IPS-15b (cell line): ENCODE data around the gene KCNQ1.

Experiments used
- H3K27me3 ChIP-seq: one replicate; pipeline ENCODE4 v1.6.1; 2013; ENCODE audit warnings: low read length; ENCODE audit not compliant: control insufficient read depth, insufficient read depth
- H3K36me3 ChIP-seq: one replicate; pipeline ENCODE4 v1.6.1; 2013; ENCODE audit warnings: low read length; ENCODE audit not compliant: control insufficient read depth, insufficient read depth
- H3K4me1 ChIP-seq: one replicate; pipeline ENCODE4 v1.6.1; 2013; ENCODE audit warnings: mild to moderate bottlenecking, low read length; ENCODE audit not compliant: control insufficient read depth, insufficient read depth
- H3K4me3 ChIP-seq: one replicate; pipeline ENCODE4 v1.5.1; 2013; ENCODE audit warnings: low read depth, low read length
- H3K9ac ChIP-seq: one replicate; pipeline ENCODE4 v1.6.1; 2013; ENCODE audit warnings: low read depth, mild to moderate bottlenecking, low read length
- H3K9me3 ChIP-seq: one replicate; pipeline ENCODE4 v1.6.1; 2013; ENCODE audit warnings: mild to moderate bottlenecking, low read length; ENCODE audit not compliant: control insufficient read depth, insufficient read depth

Gene KCNQ1

GRCh38 chr11:2848497-2848896 lies 403.7 kb downstream of the KCNQ1 start:
- Histone ChIP-seq H3K9ac (no peak overlapping the region), H3K9me3 (no peaks in the 10 kb centered on the region), H3K4me1 (no peaks in the 10 kb centered on the region), H3K36me3 (no peaks in the 10 kb centered on the region), H3K4me3 (no peak overlapping the region), H3K27me3 (no peaks in the 10 kb centered on the region)

GRCh38 chr11:2849994-2850770 lies 405.4 kb downstream of the KCNQ1 start:
- no peak overlapping the region for H3K4me3 ChIP-seq
- H3K9ac ChIP-seq, result no peak overlapping the region
- no peaks in the 10 kb centered on the region for H3K36me3 ChIP-seq
- no peaks in the 10 kb centered on the region for H3K4me1 ChIP-seq
- no peaks in the 10 kb centered on the region for H3K27me3 ChIP-seq
- H3K9me3 ChIP-seq, result no peaks in the 10 kb centered on the region

GRCh38 chr11:2853401-2853800 lies 408.6 kb downstream of the KCNQ1 start:
- no peaks in the 10 kb centered on the region for H3K9me3 ChIP-seq
- H3K9ac ChIP-seq, result no peak overlapping the region
- H3K36me3 ChIP-seq, result no peaks in the 10 kb centered on the region
- no peaks in the 10 kb centered on the region for H3K4me1 ChIP-seq
- H3K4me3 ChIP-seq, result no peak overlapping the region
- H3K27me3 ChIP-seq, result peaks cover 5% of the 10 kb centered on the region

GRCh38 chr11:2853997-2854560 lies 409.3 kb downstream of the KCNQ1 start:
- no peaks in the 10 kb centered on the region for H3K36me3 ChIP-seq
- no peaks in the 10 kb centered on the region for H3K4me1 ChIP-seq
- no peak overlapping the region for H3K9ac ChIP-seq
- H3K4me3 ChIP-seq, result no peak overlapping the region
- no peaks in the 10 kb centered on the region for H3K9me3 ChIP-seq
- peaks cover 5% of the 10 kb centered on the region for H3K27me3 ChIP-seq

GRCh38 chr11:2855162-2855561 lies 410.4 kb downstream of the KCNQ1 start:
- Histone ChIP-seq H3K4me1 (no peaks in the 10 kb centered on the region), H3K9ac (no peak overlapping the region), H3K27me3 (peaks cover 8% of the 10 kb centered on the region), H3K36me3 (no peaks in the 10 kb centered on the region), H3K9me3 (no peaks in the 10 kb centered on the region), H3K4me3 (no peak overlapping the region)

- no peak overlapping the region for H3K9ac ChIP-seq
- H3K27me3 ChIP-seq, result peaks cover 24% of the 10 kb centered on the region
- peaks cover 3% of the 10 kb centered on the region for H3K4me1 ChIP-seq
- no peak overlapping the region for H3K4me3 ChIP-seq
- H3K36me3 ChIP-seq, result no peaks in the 10 kb centered on the region
- no peaks in the 10 kb centered on the region for H3K9me3 ChIP-seq
Observed at GRCh38 chr11:2857276-2857675, 412.5 kb downstream of the KCNQ1 start.

GRCh38 chr11:2857918-2858317 lies 413.1 kb downstream of the KCNQ1 start:
- Histone ChIP-seq H3K27me3 (peaks cover 24% of the 10 kb centered on the region), H3K4me1 (peaks cover 3% of the 10 kb centered on the region), H3K9ac (no peak overlapping the region), H3K4me3 (no peak overlapping the region), H3K36me3 (no peaks in the 10 kb centered on the region), H3K9me3 (no peaks in the 10 kb centered on the region)

- H3K27me3 ChIP-seq, result peaks cover 31% of the 10 kb centered on the region
- no peaks in the 10 kb centered on the region for H3K36me3 ChIP-seq
- peaks cover 3% of the 10 kb centered on the region for H3K4me1 ChIP-seq
- H3K4me3 ChIP-seq, result no peak overlapping the region
- no peak overlapping the region for H3K9ac ChIP-seq
- no peaks in the 10 kb centered on the region for H3K9me3 ChIP-seq
Observed at GRCh38 chr11:2858995-2859698, 414.3 kb downstream of the KCNQ1 start.

- H3K27me3 ChIP-seq, result peaks cover 36% of the 10 kb centered on the region
- no peak overlapping the region for H3K9ac ChIP-seq
- peaks cover 3% of the 10 kb centered on the region for H3K4me1 ChIP-seq
- H3K36me3 ChIP-seq, result no peaks in the 10 kb centered on the region
- H3K4me3 ChIP-seq, result no peak overlapping the region
- no peaks in the 10 kb centered on the region for H3K9me3 ChIP-seq
Observed at GRCh38 chr11:2859699-2860037, 414.9 kb downstream of the KCNQ1 start.

GRCh38 chr11:2860636-2861035 lies 415.8 kb downstream of the KCNQ1 start:
- H3K4me3 ChIP-seq, result no peak overlapping the region
- H3K27me3 ChIP-seq, result peaks cover 42% of the 10 kb centered on the region
- no peak overlapping the region for H3K9ac ChIP-seq
- no peaks in the 10 kb centered on the region for H3K9me3 ChIP-seq
- no peaks in the 10 kb centered on the region for H3K36me3 ChIP-seq
- peaks cover 3% of the 10 kb centered on the region for H3K4me1 ChIP-seq

GRCh38 chr11:2862395-2863275 lies 417.8 kb downstream of the KCNQ1 start:
- Histone ChIP-seq H3K27me3 (peaks cover 46% of the 10 kb centered on the region), H3K4me1 (peaks cover 3% of the 10 kb centered on the region), H3K9me3 (no peaks in the 10 kb centered on the region), H3K9ac (no peak overlapping the region), H3K4me3 (no peak overlapping the region), H3K36me3 (no peaks in the 10 kb centered on the region)
